Heart left ventricle (tissue), 13 donors: ENCODE data around the gene PI4K2A.

Experiments
- POLR2A ChIP-seq, 2 donors: fragments of 450-650 bp; IDR thresholded peaks; one replicate each; pipeline ENCODE4 v1.6.1; 2017; ENCODE audit warnings: antibody characterized with exemption in 2 of 2, mild to moderate bottlenecking in 2 of 2, moderate library complexity in 2 of 2
- TF ChIP-seq, protein P1 (sequence below), 12 donors: fragments of 200-600 bp; sonication (generic) in 4 of 12; IDR thresholded peaks; one replicate each; pipeline versions ENCODE4 v1.5.0 to v1.8.0; 2018 to 2022; ENCODE audit warnings: antibody characterized with exemption in 12 of 12, mild to moderate bottlenecking in 5 of 12
- donor health status: ischemic (EF 13 %, LVEDD 7.1; RV severe dilation, severe dysfunction).
- donor health status: DM: no; HTN: yes; CAD: no.
- donor health status: DM: no; HTN: no; CAD: no.
- donor health status: ischemic (EF 25% LVEDD 6.9; RV normal size, moderate dysfunction).
- donor health status: ischemic (EF 25% LVEDD 5.7; RV mildly dilated, moderate dysfunction).
- donor health status: ischemic (EF 35%, LVEDD 5.7; RV mildly dilated, moderate dysfunction).
- donor health status: nonischemic (EF 11% LVEDD 7.7; RV severe dilation, severe dysfunction).
- donor health status: DM: yes; HTN: yes; CAD: no.
- donor health status: PGD.
- donor health status: ischemic (EF 29% LVEDD 5.4; RV normal size, mild dysfunction).
- donor health status: nonischemic (EF 23%, LVEDD 6.1; RV moderate dilation, normal function).

DNA sequence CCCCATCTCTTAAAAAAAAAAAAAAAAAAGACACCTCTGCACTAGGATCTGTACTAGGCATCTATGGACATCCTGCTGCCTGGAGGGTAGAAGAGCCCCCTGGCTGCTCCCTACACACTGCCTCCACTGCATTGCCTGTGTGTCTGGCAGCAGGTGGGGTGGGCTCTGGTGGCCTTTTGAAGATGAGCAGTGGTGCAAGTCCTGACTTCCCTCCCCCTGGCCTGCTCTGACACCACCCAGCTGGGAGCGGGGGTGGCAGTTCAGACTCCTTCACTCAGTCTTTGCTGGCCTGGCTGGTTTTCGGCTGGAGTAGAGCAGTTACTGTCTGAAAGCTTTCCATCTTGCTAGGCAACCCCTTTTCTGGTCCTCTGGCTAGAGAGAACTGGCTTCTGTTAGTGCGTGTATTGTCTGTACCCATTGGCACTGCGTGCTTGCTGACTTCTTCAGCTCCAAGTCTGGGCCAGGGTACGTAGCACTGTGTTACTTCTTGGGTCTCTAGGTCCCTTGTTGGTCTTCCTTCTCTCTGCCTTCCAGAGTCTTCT, 33.3 kb upstream of the PI4K2A start:
- TF ChIP-seq, protein P1, sequence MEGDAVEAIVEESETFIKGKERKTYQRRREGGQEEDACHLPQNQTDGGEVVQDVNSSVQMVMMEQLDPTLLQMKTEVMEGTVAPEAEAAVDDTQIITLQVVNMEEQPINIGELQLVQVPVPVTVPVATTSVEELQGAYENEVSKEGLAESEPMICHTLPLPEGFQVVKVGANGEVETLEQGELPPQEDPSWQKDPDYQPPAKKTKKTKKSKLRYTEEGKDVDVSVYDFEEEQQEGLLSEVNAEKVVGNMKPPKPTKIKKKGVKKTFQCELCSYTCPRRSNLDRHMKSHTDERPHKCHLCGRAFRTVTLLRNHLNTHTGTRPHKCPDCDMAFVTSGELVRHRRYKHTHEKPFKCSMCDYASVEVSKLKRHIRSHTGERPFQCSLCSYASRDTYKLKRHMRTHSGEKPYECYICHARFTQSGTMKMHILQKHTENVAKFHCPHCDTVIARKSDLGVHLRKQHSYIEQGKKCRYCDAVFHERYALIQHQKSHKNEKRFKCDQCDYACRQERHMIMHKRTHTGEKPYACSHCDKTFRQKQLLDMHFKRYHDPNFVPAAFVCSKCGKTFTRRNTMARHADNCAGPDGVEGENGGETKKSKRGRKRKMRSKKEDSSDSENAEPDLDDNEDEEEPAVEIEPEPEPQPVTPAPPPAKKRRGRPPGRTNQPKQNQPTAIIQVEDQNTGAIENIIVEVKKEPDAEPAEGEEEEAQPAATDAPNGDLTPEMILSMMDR (IDR thresholded peaks at IDR 0.05): no peak
- TF ChIP-seq POLR2A (IDR thresholded peaks at IDR 0.05): no peak
